Parathyroid adenoma (tissue), 2 donors: Measurements from ENCODE around the gene MRPL54.

Source experiments
- H2AFZ ChIP-seq: fragments of 300-600 bp; sonication (generic); one replicate; pipeline ENCODE4 v1.7.0; 2017; ENCODE audit warnings: antibody characterized with exemption, mild to moderate bottlenecking
- H3K27ac ChIP-seq: fragments of 300-600 bp; sonication (generic); one replicate; pipeline ENCODE4 v1.7.0; 2017
- H3K27me3 ChIP-seq: fragments of 300-600 bp; sonication (generic); one replicate; pipeline ENCODE4 v1.7.0; 2017; ENCODE audit warnings: low read length; ENCODE audit not compliant: control insufficient read depth, insufficient read depth
- H3K36me3 ChIP-seq: fragments of 300-600 bp; sonication (generic); one replicate; pipeline ENCODE4 v1.7.0; 2017; ENCODE audit warnings: low read length; ENCODE audit not compliant: control insufficient read depth, insufficient read depth
- H3K4me1 ChIP-seq: fragments of 300-600 bp; sonication (generic); one replicate; pipeline ENCODE4 v1.7.0; 2017; ENCODE audit warnings: control low read depth
- H3K4me2 ChIP-seq: fragments of 300-600 bp; sonication (generic); one replicate; pipeline ENCODE4 v1.7.0; 2017; ENCODE audit warnings: low read length
- H3K4me3 ChIP-seq: fragments of 300-600 bp; sonication (generic); one replicate; pipeline ENCODE4 v1.7.0; 2017; ENCODE audit warnings: low read depth, low read length
- H3K79me2 ChIP-seq: fragments of 300-600 bp; sonication (generic); one replicate; pipeline ENCODE4 v1.7.0; 2017; ENCODE audit warnings: control low read depth
- H3K9ac ChIP-seq: fragments of 300-600 bp; sonication (generic); one replicate; pipeline ENCODE4 v1.7.0; 2017; ENCODE audit warnings: mild to moderate bottlenecking
- H3K9me3 ChIP-seq: fragments of 300-600 bp; sonication (generic); one replicate; pipeline ENCODE4 v1.7.0; 2017; ENCODE audit warnings: low read length; ENCODE audit not compliant: control insufficient read depth
- TF ChIP-seq, protein P1 (sequence below): fragments of 300-600 bp; sonication (generic); IDR thresholded peaks from one replicate; pipeline ENCODE4 v1.7.0; 2017; ENCODE audit warnings: antibody characterized with exemption, mild to moderate bottlenecking
- donor health status: primary hyperparathyroidism.

Gene MRPL54

DNA sequence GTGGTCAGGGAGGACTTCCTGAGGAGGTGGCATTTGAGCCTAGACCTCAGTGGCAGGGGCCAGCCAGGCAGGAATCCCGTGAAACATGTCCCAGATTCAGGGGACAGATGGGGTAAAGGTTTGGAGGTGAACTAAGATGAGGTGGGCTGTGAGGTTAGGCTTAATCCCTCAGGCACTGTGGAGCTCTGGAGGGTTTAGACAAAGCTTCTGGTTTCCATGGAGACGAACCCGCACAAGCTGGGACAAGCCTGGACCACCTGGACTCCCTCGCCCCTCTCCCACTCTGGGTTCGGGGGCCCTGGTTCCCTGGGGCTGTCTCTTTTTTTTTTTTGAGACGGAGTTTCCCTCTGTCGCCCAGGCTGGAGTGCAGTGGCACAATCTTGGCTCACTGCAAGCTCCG lies 38.6 kb upstream of the MRPL54 start:
- Histone ChIP-seq H3K9me3 (no peaks in the 10 kb centered on the region), H3K27ac (no peak overlapping the region), H3K36me3 (no peaks in the 10 kb centered on the region), H3K79me2 (no peaks in the 10 kb centered on the region), H3K27me3 (no peaks in the 10 kb centered on the region), H2AFZ (no peak overlapping the region), H3K4me2 (no peak overlapping the region), H3K4me1 (peaks cover 7% of the 10 kb centered on the region), H3K9ac (no peak overlapping the region), H3K4me3 (no peak overlapping the region)
- TF ChIP-seq, protein P1, sequence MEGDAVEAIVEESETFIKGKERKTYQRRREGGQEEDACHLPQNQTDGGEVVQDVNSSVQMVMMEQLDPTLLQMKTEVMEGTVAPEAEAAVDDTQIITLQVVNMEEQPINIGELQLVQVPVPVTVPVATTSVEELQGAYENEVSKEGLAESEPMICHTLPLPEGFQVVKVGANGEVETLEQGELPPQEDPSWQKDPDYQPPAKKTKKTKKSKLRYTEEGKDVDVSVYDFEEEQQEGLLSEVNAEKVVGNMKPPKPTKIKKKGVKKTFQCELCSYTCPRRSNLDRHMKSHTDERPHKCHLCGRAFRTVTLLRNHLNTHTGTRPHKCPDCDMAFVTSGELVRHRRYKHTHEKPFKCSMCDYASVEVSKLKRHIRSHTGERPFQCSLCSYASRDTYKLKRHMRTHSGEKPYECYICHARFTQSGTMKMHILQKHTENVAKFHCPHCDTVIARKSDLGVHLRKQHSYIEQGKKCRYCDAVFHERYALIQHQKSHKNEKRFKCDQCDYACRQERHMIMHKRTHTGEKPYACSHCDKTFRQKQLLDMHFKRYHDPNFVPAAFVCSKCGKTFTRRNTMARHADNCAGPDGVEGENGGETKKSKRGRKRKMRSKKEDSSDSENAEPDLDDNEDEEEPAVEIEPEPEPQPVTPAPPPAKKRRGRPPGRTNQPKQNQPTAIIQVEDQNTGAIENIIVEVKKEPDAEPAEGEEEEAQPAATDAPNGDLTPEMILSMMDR, result no peak

DNA sequence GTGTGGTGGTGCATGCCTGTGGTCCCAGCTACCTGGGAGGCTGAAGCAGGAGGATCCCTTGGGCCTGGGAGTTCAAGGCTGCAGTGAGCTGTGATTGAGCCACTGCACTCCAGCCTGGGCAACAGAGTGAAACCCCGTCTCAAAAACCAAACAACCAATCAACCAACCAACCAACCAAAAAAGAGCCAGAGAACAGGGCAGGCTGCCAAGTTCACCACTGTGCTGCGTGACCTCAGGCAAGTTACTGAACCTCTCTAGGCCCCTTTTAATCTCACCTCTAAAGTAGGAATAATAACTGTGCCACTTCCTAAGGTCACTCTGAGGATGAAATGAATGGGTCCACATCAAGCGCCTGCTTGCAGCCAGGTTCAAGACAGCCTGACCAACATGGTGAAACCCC lies 37.4 kb upstream of the MRPL54 start:
- Histone ChIP-seq H3K4me2 (no peak overlapping the region), H3K9ac (no peak overlapping the region), H3K4me1 (peaks cover 7% of the 10 kb centered on the region), H3K79me2 (no peaks in the 10 kb centered on the region), H3K9me3 (no peaks in the 10 kb centered on the region), H3K4me3 (no peak overlapping the region), H3K27ac (no peak overlapping the region), H3K36me3 (no peaks in the 10 kb centered on the region), H3K27me3 (no peaks in the 10 kb centered on the region), H2AFZ (no peak overlapping the region)
- TF ChIP-seq, protein P1, result no peak

DNA sequence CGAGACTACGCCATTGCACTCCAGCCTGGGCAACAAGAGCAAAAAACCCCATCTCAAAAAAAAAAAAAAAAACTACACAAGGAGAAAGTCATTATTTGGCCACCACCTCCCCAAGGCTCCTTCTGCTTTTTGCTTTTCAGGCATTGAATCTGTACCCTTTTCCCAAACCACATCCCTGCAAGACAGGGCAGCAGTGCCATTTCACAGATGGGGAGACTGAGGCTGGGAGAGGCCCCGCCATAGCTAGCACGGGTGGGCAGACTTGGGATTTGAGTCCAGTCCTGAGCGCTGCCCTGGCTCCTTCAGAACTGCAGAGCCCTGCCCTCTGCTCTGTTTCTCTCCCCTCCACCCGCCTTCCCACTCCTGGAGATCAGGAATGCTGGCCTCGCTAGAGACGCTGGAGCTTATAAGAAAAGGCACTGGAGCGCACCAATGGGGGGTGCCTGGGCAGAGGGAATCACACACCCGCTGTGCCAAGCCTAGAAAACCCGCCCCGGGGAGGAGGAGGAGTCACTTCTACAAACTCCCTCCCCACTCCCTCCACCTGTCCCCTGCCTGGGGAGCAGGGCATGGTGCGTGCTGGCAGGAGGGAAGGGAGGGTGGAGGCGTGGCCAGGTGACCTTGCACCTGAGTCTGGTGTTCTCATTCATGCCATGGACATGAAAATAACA lies 36.7 kb upstream of the MRPL54 start:
- TF ChIP-seq, protein P1, result no peak
- Histone ChIP-seq H3K36me3 (no peaks in the 10 kb centered on the region), H2AFZ (peak overlapping the region; percentile 19), H3K4me2 (peak overlapping the region; percentile 59), H3K9me3 (no peaks in the 10 kb centered on the region), H3K27ac (peak overlapping the region; percentile 50), H3K79me2 (no peaks in the 10 kb centered on the region), H3K4me1 (peaks cover 7% of the 10 kb centered on the region), H3K27me3 (no peaks in the 10 kb centered on the region), H3K9ac (no peak overlapping the region), H3K4me3 (peak overlapping the region; percentile 40)

DNA sequence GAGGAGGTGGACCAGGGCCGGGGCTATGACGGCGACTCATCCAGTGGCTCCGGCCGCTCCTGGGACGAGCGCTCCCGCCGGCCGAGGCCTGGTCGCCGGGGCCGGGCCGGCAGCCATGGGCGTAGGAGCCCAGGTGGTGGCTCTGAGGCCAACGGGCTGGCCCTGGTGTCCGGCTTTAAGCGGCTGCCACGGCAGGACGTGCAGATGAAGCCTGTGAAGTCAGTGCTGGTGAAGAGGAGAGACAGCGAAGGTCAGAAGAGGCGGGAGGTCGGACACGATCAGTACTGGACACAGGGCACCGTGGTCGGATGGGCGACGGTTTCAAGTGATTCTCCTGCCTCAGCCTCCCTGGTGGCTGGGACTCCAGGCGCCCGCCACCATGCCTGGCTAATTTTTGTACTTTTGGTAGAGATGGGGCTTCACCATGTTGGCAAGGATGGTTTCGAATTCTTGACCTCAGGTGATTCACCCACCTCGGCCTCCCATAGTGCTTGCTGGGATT lies 32.0 kb upstream of the MRPL54 start:
- H3K27me3 ChIP-seq, result no peaks in the 10 kb centered on the region
- H2AFZ ChIP-seq, result no peak overlapping the region
- H3K4me1 ChIP-seq, result peaks cover 3% of the 10 kb centered on the region
- H3K36me3 ChIP-seq, result no peaks in the 10 kb centered on the region
- H3K4me2 ChIP-seq, result no peak overlapping the region
- H3K4me3 ChIP-seq, result no peak overlapping the region
- TF ChIP-seq, protein P1, result no peak
- H3K9ac ChIP-seq, result no peak overlapping the region
- H3K79me2 ChIP-seq, result no peaks in the 10 kb centered on the region
- H3K9me3 ChIP-seq, result no peaks in the 10 kb centered on the region
- H3K27ac ChIP-seq, result no peak overlapping the region

DNA sequence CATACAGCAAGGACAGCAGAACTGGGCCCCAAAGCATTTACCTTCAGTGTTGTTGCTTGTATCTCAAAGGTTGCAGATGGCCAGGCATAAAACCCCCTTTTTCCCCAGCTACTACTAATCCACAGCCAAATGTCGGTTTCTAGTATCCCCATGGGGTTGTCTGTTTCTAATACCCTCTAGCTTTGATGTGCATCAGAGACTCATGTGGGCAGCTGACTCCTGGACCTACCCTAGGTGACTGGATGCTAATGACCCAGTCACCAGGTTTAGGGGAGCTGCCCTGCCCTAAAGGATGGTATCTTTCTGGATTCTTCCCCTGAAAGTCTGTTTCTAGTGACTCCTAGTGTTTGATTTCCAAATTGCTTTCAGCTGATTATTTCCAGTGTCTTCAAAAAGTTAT lies 30.4 kb upstream of the MRPL54 start:
- no peak overlapping the region for H3K4me2 ChIP-seq
- no peaks in the 10 kb centered on the region for H3K27me3 ChIP-seq
- H3K9ac ChIP-seq, result no peak overlapping the region
- H3K4me1 ChIP-seq, result no peaks in the 10 kb centered on the region
- no peak overlapping the region for H3K27ac ChIP-seq
- H3K9me3 ChIP-seq, result no peaks in the 10 kb centered on the region
- H3K36me3 ChIP-seq, result no peaks in the 10 kb centered on the region
- H3K4me3 ChIP-seq, result no peak overlapping the region
- H2AFZ ChIP-seq, result no peak overlapping the region
- no peaks in the 10 kb centered on the region for H3K79me2 ChIP-seq
- TF ChIP-seq, protein P1, result no peak
